MG63 (cell line): ENCODE results near the gene DNAH3. TPM values are rescaled to one million over a fixed set of nuclear protein-coding genes. Genes with fewer than 3 reads are reported as not detected.
"Not testable (repeated sequence)": the region's sequence is repeated elsewhere in the genome, so short reads cannot be mapped to it uniquely, and the experiment has no call there.

Experiments used
- DNase-seq: peaks from one replicate; pipeline ENCODE4 v3.0.0-alpha.2; 2020
- H3K27me3 ChIP-seq: fragments of 250-450 bp; sonication (Bioruptor Pico); 2 replicates; pipeline ENCODE4 v1.5.1; 2020; ENCODE audit warnings: mild to moderate bottlenecking, moderate library complexity
- H3K36me3 ChIP-seq: fragments of 250-450 bp; sonication (Bioruptor Pico); 2 replicates; pipeline ENCODE4 v1.5.1; 2020; ENCODE audit warnings: mild to moderate bottlenecking, moderate library complexity
- H3K4me3 ChIP-seq: fragments of 250-450 bp; sonication (Bioruptor Pico); 2 replicates; pipeline ENCODE4 v1.5.1; 2020; ENCODE audit warnings: mild to moderate bottlenecking, moderate library complexity
- H3K9me3 ChIP-seq: fragments of 250-450 bp; sonication (Bioruptor Pico); 2 replicates; pipeline ENCODE4 v1.5.1; 2020; ENCODE audit warnings: mild to moderate bottlenecking, moderate library complexity
- total RNA-seq: library from RNA; depleted of rRNA; stranded (reverse); fragments of >200 nt; shearing (Covaris generic); gene quantifications from 2 replicates; pipeline ENCODE4 v1.2.3, GENCODE V29; 2014; ENCODE audit warnings: low replicate concordance; rRNA removed

The DNAH3 gene
- not detected in 2 replicates for total RNA-seq

- Histone ChIP-seq H3K9me3 (no peaks in the 10 kb centered on the region; the same call in 1 of the 2 replicates), H3K4me3 (no peak within 1 kb of the TSS), H3K36me3 (no peaks in the 10 kb centered on the region), H3K27me3 (peaks cover 22% of the 10 kb centered on the region)
- DNase-seq: peak; percentile 36
Observed at GRCh38 chr16:21150375-21151001, at the start of gene DNAH3. DNAH3 (minus strand) TSS chr16:21150846; CDS start chr16:21150319, 527 bp downstream.

- H3K4me3 ChIP-seq: no peak overlapping the region
- no peaks in the 10 kb centered on the region for H3K9me3 ChIP-seq
- DNase-seq: no peak
- H3K36me3 ChIP-seq: no peaks in the 10 kb centered on the region
- peaks cover 30% of the 10 kb centered on the region for H3K27me3 ChIP-seq
Observed at GRCh38 chr16:21199607-21200218, 49.1 kb upstream of the DNAH3 start.

GRCh38 chr16:21197621-21198020, 47.0 kb upstream of the DNAH3 start:
- H3K9me3 ChIP-seq: no peaks in the 10 kb centered on the region
- no peak for DNase-seq
- no peak overlapping the region for H3K4me3 ChIP-seq
- peaks cover 27% of the 10 kb centered on the region for H3K27me3 ChIP-seq
- no peaks in the 10 kb centered on the region for H3K36me3 ChIP-seq

GRCh38 chr16:21197112-21197511, 46.5 kb upstream of the DNAH3 start:
- H3K36me3 ChIP-seq: no peaks in the 10 kb centered on the region
- H3K27me3 ChIP-seq: peaks cover 23% of the 10 kb centered on the region
- peaks cover under 1% of the 10 kb centered on the region; the same call in 1 of the 2 replicates for H3K9me3 ChIP-seq
- no peak overlapping the region for H3K4me3 ChIP-seq
- DNase-seq: no peak

GRCh38 chr16:21195330-21195729, 44.7 kb upstream of the DNAH3 start:
- H3K4me3 ChIP-seq, DNase-seq, H3K9me3 ChIP-seq, H3K36me3 ChIP-seq: not testable (repeated sequence)
- peaks cover 12% of the 10 kb centered on the region for H3K27me3 ChIP-seq

GRCh38 chr16:21194771-21195301, 44.2 kb upstream of the DNAH3 start:
- no peak overlapping the region for H3K4me3 ChIP-seq
- H3K36me3 ChIP-seq: no peaks in the 10 kb centered on the region
- DNase-seq: no peak
- peaks cover 7% of the 10 kb centered on the region for H3K27me3 ChIP-seq
- peaks cover 7% of the 10 kb centered on the region for H3K9me3 ChIP-seq

GRCh38 chr16:21192991-21193390, 42.3 kb upstream of the DNAH3 start:
- H3K36me3 ChIP-seq: no peaks in the 10 kb centered on the region

GRCh38 chr16:21190599-21190998, 40.0 kb upstream of the DNAH3 start:
- no peak for DNase-seq
- Histone ChIP-seq H3K9me3 (peaks cover 7% of the 10 kb centered on the region), H3K36me3 (no peaks in the 10 kb centered on the region), H3K27me3 (peaks cover 7% of the 10 kb centered on the region; the same call in 1 of the 2 replicates), H3K4me3 (no peak overlapping the region)

More at GRCh38 chr16:21192991-21193390, 42.3 kb upstream of the DNAH3 start:
- Histone ChIP-seq H3K4me3 (no peak overlapping the region), H3K27me3 (peaks cover 7% of the 10 kb centered on the region; the same call in 1 of the 2 replicates), H3K9me3 (peaks cover 7% of the 10 kb centered on the region)
- DNase-seq: no peak

- Histone ChIP-seq H3K27me3 (peaks cover 5% of the 10 kb centered on the region; the same call in 1 of the 2 replicates), H3K4me3 (no peak overlapping the region), H3K36me3 (no peaks in the 10 kb centered on the region), H3K9me3 (peaks cover 7% of the 10 kb centered on the region)
- no peak for DNase-seq
Observed at GRCh38 chr16:21190013-21190412, 39.4 kb upstream of the DNAH3 start.

GRCh38 chr16:21189311-21189710, 38.7 kb upstream of the DNAH3 start:
- no peak for DNase-seq
- H3K36me3 ChIP-seq: no peaks in the 10 kb centered on the region
- peaks cover 9% of the 10 kb centered on the region for H3K9me3 ChIP-seq
- no peak overlapping the region for H3K4me3 ChIP-seq
- no peaks in the 10 kb centered on the region for H3K27me3 ChIP-seq

- Histone ChIP-seq H3K36me3 (peaks cover 13% of the 10 kb centered on the region), H3K4me3 (no peak overlapping the region), H3K9me3 (peaks cover 5% of the 10 kb centered on the region), H3K27me3 (no peaks in the 10 kb centered on the region)
- DNase-seq: no peak
Observed at GRCh38 chr16:21186326-21186691, 35.7 kb upstream of the DNAH3 start.

GRCh38 chr16:21185659-21186325, 35.1 kb upstream of the DNAH3 start:
- peaks cover 5% of the 10 kb centered on the region for H3K9me3 ChIP-seq
- no peaks in the 10 kb centered on the region for H3K27me3 ChIP-seq
- no peak overlapping the region for H3K4me3 ChIP-seq
- DNase-seq: no peak
- H3K36me3 ChIP-seq: peaks cover 18% of the 10 kb centered on the region

- Histone ChIP-seq H3K27me3 (no peaks in the 10 kb centered on the region), H3K36me3 (peaks cover 20% of the 10 kb centered on the region), H3K4me3 (no peak overlapping the region), H3K9me3 (peaks cover 5% of the 10 kb centered on the region)
- no peak for DNase-seq
Observed at GRCh38 chr16:21184834-21185233, 34.2 kb upstream of the DNAH3 start.

- Histone ChIP-seq H3K4me3 (no peak overlapping the region), H3K36me3 (peaks cover 28% of the 10 kb centered on the region), H3K27me3 (no peaks in the 10 kb centered on the region), H3K9me3 (peaks cover 5% of the 10 kb centered on the region)
- DNase-seq: no peak
Observed at GRCh38 chr16:21183995-21184394, 33.3 kb upstream of the DNAH3 start.

GRCh38 chr16:21179983-21180365, 29.3 kb upstream of the DNAH3 start:
- Histone ChIP-seq H3K4me3 (no peak overlapping the region), H3K36me3 (peaks cover 29% of the 10 kb centered on the region), H3K9me3 (peaks cover 5% of the 10 kb centered on the region), H3K27me3 (no peaks in the 10 kb centered on the region)
- DNase-seq: no peak

- H3K27me3 ChIP-seq: no peaks in the 10 kb centered on the region
- no peak for DNase-seq
- no peak overlapping the region for H3K4me3 ChIP-seq
- H3K36me3 ChIP-seq: peaks cover 35% of the 10 kb centered on the region
- H3K9me3 ChIP-seq: peaks cover 3% of the 10 kb centered on the region
Observed at GRCh38 chr16:21179126-21179982, 28.7 kb upstream of the DNAH3 start.
